Measurements from ENCODE around the gene ARFGAP3.

The ARFGAP3 gene

DNA sequence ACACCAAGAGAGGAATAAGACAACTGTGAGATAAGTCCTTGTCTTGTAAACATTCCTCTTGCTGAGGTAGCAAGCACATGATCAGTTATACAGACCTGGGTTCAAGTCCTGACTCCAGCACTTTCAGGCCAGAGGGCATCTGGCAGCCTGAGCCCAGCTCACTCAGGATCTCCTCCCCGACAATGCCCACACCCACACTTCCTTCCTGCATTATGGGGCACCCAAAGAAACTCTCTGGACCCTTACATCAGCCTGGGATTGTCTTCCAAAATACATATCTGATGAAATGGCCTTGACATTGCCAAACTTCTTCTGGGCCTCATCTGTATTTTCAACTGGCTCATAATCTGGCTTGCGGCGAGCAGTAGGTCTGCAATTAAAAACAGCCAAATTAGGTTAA, 48.6 kb downstream of the ARFGAP3 start:
- no peak for DNase-seq
- Histone ChIP-seq H3K4me3 (ENCODE audit: low read depth, low read length) (no peak overlapping the region), H3K27me3 (ENCODE audit: insufficient read depth, low read depth, severe bottlenecking) (no peaks in the 10 kb centered on the region), H3K9me3 (ENCODE audit: severe bottlenecking) (no peaks in the 10 kb centered on the region), H3K27ac (no peak overlapping the region), H3K36me3 (peaks cover 33% of the 10 kb centered on the region)
- TF ChIP-seq, protein P1, sequence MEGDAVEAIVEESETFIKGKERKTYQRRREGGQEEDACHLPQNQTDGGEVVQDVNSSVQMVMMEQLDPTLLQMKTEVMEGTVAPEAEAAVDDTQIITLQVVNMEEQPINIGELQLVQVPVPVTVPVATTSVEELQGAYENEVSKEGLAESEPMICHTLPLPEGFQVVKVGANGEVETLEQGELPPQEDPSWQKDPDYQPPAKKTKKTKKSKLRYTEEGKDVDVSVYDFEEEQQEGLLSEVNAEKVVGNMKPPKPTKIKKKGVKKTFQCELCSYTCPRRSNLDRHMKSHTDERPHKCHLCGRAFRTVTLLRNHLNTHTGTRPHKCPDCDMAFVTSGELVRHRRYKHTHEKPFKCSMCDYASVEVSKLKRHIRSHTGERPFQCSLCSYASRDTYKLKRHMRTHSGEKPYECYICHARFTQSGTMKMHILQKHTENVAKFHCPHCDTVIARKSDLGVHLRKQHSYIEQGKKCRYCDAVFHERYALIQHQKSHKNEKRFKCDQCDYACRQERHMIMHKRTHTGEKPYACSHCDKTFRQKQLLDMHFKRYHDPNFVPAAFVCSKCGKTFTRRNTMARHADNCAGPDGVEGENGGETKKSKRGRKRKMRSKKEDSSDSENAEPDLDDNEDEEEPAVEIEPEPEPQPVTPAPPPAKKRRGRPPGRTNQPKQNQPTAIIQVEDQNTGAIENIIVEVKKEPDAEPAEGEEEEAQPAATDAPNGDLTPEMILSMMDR (IDR thresholded peaks at IDR 0.05; ENCODE audit: low read depth, low read length), result no peak

DNA sequence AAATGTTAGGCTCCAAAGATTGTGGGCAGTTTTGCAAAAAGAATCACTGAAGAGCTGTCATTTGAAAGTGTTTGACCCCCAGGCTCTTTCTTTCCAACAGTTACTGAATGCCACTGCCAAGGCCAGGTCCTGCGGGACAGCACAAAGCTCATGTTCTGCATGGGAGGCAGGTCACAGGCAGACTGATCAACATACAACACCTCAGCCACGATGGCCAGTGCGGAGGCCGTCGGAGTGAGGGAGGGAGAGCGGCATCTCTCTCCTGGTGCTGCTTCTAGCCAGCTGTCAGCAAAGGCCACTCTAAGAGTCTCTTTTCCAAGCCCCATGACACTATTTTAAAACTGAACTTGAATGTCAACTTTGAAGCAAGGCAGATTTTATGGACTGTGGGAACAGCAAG, 49.9 kb downstream of the ARFGAP3 start:
- DNase-seq, result no peak
- Histone ChIP-seq H3K9me3 (ENCODE audit: severe bottlenecking) (no peaks in the 10 kb centered on the region), H3K27me3 (ENCODE audit: insufficient read depth, low read depth, severe bottlenecking) (no peaks in the 10 kb centered on the region), H3K27ac (no peak overlapping the region), H3K36me3 (peaks cover 33% of the 10 kb centered on the region), H3K4me3 (ENCODE audit: low read depth, low read length) (no peak overlapping the region)
- TF ChIP-seq, protein P1 (IDR thresholded peaks at IDR 0.05; ENCODE audit: low read depth, low read length), result no peak

DNA sequence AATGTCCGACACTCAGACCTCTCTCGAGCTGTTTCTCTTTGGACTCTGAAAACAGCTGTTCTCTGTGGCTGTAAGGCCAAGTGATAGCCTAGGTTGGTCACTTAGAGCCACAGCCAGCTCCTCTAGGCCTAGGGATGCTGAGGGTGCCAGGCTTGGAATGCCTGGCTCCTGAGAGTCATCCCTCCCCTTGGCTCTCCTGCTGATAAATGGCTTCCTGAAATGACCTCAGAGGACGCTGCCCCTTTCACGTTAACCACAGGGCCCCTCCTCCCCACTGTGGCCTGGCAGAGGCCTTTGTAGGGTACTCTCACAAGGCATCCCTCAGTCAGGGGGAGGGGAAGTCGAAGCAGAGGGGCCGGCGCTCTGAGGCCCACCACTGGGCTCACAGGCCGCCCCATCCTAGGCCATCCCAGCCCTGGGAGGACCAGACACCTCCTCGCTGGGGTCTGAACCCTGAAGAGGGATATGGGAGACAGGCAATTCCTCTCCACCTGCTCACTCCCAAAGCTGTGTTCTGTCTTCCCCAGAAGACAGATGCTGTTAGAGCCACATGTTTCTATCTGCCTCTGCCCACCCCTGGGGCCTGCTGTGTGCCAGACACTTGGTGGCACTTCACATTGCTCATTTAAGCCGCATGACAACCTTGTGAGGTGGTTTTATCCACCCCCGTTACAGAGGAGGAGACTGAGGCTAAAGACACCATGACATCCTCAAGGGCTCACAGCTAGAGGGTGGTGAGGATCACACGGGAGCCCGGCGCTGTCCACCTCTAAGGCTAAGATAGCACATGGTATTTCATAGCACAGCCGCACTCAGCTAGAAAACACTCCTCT, 50.9 kb downstream of the ARFGAP3 start:
- Histone ChIP-seq H3K4me3 (ENCODE audit: low read depth, low read length) (no peak overlapping the region), H3K27ac (no peak overlapping the region), H3K36me3 (peaks cover 30% of the 10 kb centered on the region), H3K9me3 (ENCODE audit: severe bottlenecking) (no peaks in the 10 kb centered on the region), H3K27me3 (ENCODE audit: insufficient read depth, low read depth, severe bottlenecking) (no peaks in the 10 kb centered on the region)
- TF ChIP-seq, protein P1 (IDR thresholded peaks at IDR 0.05; ENCODE audit: low read depth, low read length), result no peak
- no peak for DNase-seq

DNA sequence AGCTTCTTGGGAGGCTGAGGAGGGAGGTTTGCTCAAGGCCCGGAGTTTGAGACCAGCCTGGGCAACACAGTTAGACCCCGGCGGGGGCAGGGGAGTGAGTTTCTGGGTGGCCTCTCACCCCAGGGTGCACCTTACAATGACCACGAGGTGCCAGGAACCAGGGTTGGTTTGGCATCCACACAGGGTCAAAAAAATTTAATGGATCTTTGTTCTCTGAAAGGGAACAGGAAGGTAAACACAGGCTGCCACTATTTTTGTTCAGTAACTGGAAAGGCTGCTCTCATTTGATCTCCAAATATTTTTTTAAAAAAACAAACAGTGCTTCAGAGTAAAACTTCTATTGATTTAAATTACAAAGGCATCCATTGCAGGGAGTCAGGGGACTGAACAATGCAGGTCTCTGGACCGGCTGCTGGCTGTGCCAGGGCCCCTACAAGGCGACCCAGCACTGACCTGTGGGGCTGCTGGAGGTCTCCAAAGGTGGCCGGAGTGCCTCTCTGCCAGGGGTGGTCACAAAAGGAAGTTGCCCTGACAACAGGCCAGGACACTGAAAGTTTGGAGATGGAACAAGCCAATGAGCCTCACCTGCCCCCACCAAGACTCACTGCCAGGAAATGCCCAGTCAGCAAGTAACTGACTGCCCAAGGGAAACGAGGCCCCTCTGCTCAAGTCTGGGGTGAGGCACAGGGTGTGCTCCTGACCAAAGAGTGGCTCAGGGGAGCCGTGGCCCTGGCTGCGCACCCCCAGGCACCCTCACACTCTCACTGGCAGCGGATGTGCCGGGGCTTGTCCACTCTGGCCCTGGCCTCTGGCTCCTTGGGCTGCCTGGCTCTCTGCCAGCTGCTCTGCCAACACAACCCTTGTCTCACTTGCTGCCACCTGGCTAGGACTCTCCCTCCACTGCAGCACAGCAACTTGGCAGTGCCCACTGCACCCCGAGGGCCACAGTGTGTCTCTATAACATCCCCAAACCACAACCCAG, 51.8 kb downstream of the ARFGAP3 start:
- H3K27me3 ChIP-seq (ENCODE audit: insufficient read depth, low read depth, severe bottlenecking), result no peaks in the 10 kb centered on the region
- TF ChIP-seq, protein P1 (IDR thresholded peaks at IDR 0.05; ENCODE audit: low read depth, low read length), result no peak
- no peak for DNase-seq
- H3K36me3 ChIP-seq, result peaks cover 22% of the 10 kb centered on the region
- H3K4me3 ChIP-seq (ENCODE audit: low read depth, low read length), result no peak overlapping the region
- H3K9me3 ChIP-seq (ENCODE audit: severe bottlenecking), result no peaks in the 10 kb centered on the region
- no peak overlapping the region for H3K27ac ChIP-seq

DNA sequence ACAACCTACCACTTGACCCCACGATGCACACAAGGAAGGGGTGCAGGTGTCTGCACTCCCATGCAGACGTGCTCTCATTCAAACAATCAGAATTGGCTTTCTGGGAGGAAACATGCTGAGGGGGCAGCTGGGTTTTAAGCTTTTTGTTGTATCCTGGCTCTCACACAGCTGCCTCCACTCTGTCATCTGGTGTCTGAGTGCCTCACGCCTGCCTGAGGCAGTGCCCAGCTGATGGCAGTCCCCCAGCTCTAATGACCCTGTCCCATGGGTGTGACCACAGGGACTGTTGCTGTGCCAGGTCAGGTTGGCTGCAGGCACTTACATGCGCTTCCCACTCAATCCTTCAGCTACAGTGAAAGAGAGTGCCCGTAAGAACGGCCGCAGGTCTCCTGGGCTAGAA, 53.7 kb downstream of the ARFGAP3 start:
- Histone ChIP-seq H3K9me3 (ENCODE audit: severe bottlenecking) (no peaks in the 10 kb centered on the region), H3K27ac (no peak overlapping the region), H3K27me3 (ENCODE audit: insufficient read depth, low read depth, severe bottlenecking) (no peaks in the 10 kb centered on the region), H3K36me3 (peaks cover 18% of the 10 kb centered on the region), H3K4me3 (ENCODE audit: low read depth, low read length) (no peak overlapping the region)
- DNase-seq, result no peak
- TF ChIP-seq, protein P1 (IDR thresholded peaks at IDR 0.05; ENCODE audit: low read depth, low read length), result no peak

Data from WERI-Rb-1 (cell line).